ENCODE measurements around the gene AFAP1. TPM values are rescaled to one million over a fixed set of nuclear protein-coding genes. Genes with fewer than 3 reads are reported as not detected.

Gene AFAP1
- polyA plus RNA-seq, 3 donors, result not detected

DNA sequence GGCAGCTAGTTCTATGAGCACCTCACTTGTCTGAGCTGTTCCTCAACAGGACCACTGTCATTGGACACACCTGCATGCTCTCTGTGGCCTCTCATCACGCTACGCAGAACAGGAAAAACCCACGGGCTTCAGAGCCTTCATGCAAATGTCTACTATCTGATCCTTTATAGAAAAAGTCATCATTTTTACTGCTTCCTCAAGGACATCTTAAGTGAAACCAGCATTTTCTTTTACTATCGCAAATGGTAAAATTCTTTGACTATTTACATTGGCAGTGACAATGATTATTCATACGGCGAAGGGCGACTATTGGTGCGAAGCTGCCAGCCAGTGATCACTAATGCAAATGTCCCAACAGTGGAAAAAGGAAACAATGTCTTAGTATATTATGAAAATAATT is 147.0 kb downstream of the AFAP1 start:
- Histone ChIP-seq H3K79me2 (ENCODE audit: insufficient read depth, low read length) (no peaks in the 10 kb centered on the region), H3K36me3 (replicated peaks in 1 of 2; ENCODE audit: control insufficient read depth in 1 of 2, insufficient read depth in 2 of 2, low read length in 2 of 2) (peaks cover 0 to 3% of the 10 kb centered on the region in 2 donors), H3K27me3 (ENCODE audit: control insufficient read depth in 2 of 2, insufficient read depth in 2 of 2, low read length in 2 of 2) (no peaks in the 10 kb centered on the region), H3K9me3 (replicated peaks in 1 of 2; ENCODE audit: control insufficient read depth in 1 of 2, insufficient read depth in 1 of 2, low read length in 2 of 2) (no peaks in the 10 kb centered on the region), H2AFZ (ENCODE audit: insufficient read depth, low read depth, low read length, poor library complexity, severe bottlenecking) (no peak overlapping the region), H3K4me1 (ENCODE audit: control insufficient read depth in 1 of 2, insufficient read depth in 2 of 2, low read length in 2 of 2) (peaks cover 0 to 3% of the 10 kb centered on the region in 2 donors), H3K27ac (ENCODE audit: low read depth in 1 of 2, low read length in 2 of 2) (no peak overlapping the region), H3K9ac (ENCODE audit: insufficient read depth, low read length, poor library complexity, severe bottlenecking) (no peak overlapping the region), H3K4me2 (replicated peaks; ENCODE audit: extremely low read depth, low read length, poor library complexity, severe bottlenecking) (no peak overlapping the region), H4K20me1 (ENCODE audit: insufficient read depth, low read length) (no peaks in the 10 kb centered on the region), H3K4me3 (replicated peaks in 1 of 3; ENCODE audit: low read depth in 2 of 3, low read length in 3 of 3) (no peak overlapping the region)
- H3K4me3 Mint-ChIP-seq, result no peak overlapping the region
- peaks cover 0 to 7% (median 2%) of the 10 kb centered on the region in 3 donors for H3K27me3 Mint-ChIP-seq (ENCODE audit: low read depth in 3 of 3)
- DNase-seq, result no peak
- TF ChIP-seq, protein P1, sequence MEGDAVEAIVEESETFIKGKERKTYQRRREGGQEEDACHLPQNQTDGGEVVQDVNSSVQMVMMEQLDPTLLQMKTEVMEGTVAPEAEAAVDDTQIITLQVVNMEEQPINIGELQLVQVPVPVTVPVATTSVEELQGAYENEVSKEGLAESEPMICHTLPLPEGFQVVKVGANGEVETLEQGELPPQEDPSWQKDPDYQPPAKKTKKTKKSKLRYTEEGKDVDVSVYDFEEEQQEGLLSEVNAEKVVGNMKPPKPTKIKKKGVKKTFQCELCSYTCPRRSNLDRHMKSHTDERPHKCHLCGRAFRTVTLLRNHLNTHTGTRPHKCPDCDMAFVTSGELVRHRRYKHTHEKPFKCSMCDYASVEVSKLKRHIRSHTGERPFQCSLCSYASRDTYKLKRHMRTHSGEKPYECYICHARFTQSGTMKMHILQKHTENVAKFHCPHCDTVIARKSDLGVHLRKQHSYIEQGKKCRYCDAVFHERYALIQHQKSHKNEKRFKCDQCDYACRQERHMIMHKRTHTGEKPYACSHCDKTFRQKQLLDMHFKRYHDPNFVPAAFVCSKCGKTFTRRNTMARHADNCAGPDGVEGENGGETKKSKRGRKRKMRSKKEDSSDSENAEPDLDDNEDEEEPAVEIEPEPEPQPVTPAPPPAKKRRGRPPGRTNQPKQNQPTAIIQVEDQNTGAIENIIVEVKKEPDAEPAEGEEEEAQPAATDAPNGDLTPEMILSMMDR (IDR thresholded peaks at IDR 0.05), result no peak
- H3K27ac Mint-ChIP-seq, result no peak overlapping the region
- peaks cover 0 to 6% of the 10 kb centered on the region in 2 donors for H3K36me3 Mint-ChIP-seq
- H3K4me1 Mint-ChIP-seq, result peaks cover 8% of the 10 kb centered on the region
- WGBS (ENCODE audit: insufficient coverage), result 91% methylated on average over 5 of the region's 8 CpGs
- H3K9me3 Mint-ChIP-seq, result peaks cover 0 to 2% (median 0%) of the 10 kb centered on the region in 7 donors
- intact Hi-C loops (cut with micrococcal nuclease), result no loop called here

DNA sequence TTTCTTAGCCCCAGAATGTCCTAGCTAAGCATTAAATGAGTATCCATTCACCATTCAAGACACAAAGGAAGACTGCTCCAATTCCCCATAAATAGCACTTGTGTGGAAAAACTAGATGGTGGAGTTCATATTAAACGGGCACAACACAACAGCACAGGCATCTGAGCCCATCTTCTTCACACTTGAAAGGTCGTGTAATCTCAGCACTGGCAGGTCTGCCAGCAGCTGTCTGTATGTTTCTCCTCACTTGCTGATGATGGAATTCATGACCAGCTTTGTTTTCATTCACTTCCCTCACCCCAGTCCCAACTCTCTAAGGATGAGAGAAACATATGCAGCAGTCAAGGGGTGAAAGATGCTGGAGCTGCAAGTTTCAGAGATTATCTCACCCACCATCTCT is 148.7 kb downstream of the AFAP1 start:
- H3K4me1 Mint-ChIP-seq, result peaks cover 8% of the 10 kb centered on the region
- H3K4me1 ChIP-seq (ENCODE audit: control insufficient read depth in 1 of 2, insufficient read depth in 2 of 2, low read length in 2 of 2), result peaks cover 0 to 3% of the 10 kb centered on the region in 2 donors
- peaks cover 0 to 3% of the 10 kb centered on the region in 2 donors for H3K36me3 ChIP-seq (replicated peaks in 1 of 2; ENCODE audit: control insufficient read depth in 1 of 2, insufficient read depth in 2 of 2, low read length in 2 of 2)
- no peak overlapping the region for H3K9ac ChIP-seq (ENCODE audit: insufficient read depth, low read length, poor library complexity, severe bottlenecking)
- TF ChIP-seq, protein P1 (IDR thresholded peaks at IDR 0.05), result no peak
- no peaks in the 10 kb centered on the region for H3K79me2 ChIP-seq (ENCODE audit: insufficient read depth, low read length)
- 79% methylated on average over 2 of the region's 2 CpGs for WGBS (ENCODE audit: insufficient coverage)
- H3K9me3 ChIP-seq (replicated peaks in 1 of 2; ENCODE audit: control insufficient read depth in 1 of 2, insufficient read depth in 1 of 2, low read length in 2 of 2), result no peaks in the 10 kb centered on the region
- intact Hi-C loops (cut with micrococcal nuclease), result no loop called here
- H3K9me3 Mint-ChIP-seq, result no peaks in the 10 kb centered on the region
- H3K27ac Mint-ChIP-seq, result no peak overlapping the region
- H3K27me3 Mint-ChIP-seq (ENCODE audit: low read depth in 3 of 3), result peaks cover 0 to 7% (median 2%) of the 10 kb centered on the region in 3 donors
- no peak for DNase-seq
- H3K27me3 ChIP-seq (ENCODE audit: control insufficient read depth in 2 of 2, insufficient read depth in 2 of 2, low read length in 2 of 2), result no peaks in the 10 kb centered on the region
- no peaks in the 10 kb centered on the region for H4K20me1 ChIP-seq (ENCODE audit: insufficient read depth, low read length)
- H2AFZ ChIP-seq (ENCODE audit: insufficient read depth, low read depth, low read length, poor library complexity, severe bottlenecking), result no peak overlapping the region
- H3K4me3 ChIP-seq (replicated peaks in 1 of 3; ENCODE audit: low read depth in 2 of 3, low read length in 3 of 3), result no peak overlapping the region
- H3K27ac ChIP-seq (ENCODE audit: low read depth in 1 of 2, low read length in 2 of 2), result no peak overlapping the region
- peaks cover 0 to 5% of the 10 kb centered on the region in 2 donors for H3K36me3 Mint-ChIP-seq
- peak overlapping the region in 1 of 2 donors; percentile 1 for H3K4me3 Mint-ChIP-seq
- H3K4me2 ChIP-seq (replicated peaks; ENCODE audit: extremely low read depth, low read length, poor library complexity, severe bottlenecking), result no peak overlapping the region
